Measurements from ENCODE around the gene TAF6L. TPM values are rescaled to one million over a fixed set of nuclear protein-coding genes. Genes with fewer than 3 reads are reported as not detected.

Gene TAF6L
- total RNA-seq, 6 donors from 2014 or later, result 16.7 to 51.3 (median 27.0) TPM

Small RNA genes lying within 50 kb of the gene (small RNA-seq; reads per million reads assigned to genes)
- gene MIR6514 (0.37 to 1.0 (median 0.59) reads per million in 4 donors), gene RNU6-118P (0 reads per million in 4 donors)

Other genes starting within 250 kb of the TAF6L start
- 1,000 to 10,000 TPM in 2 of 6 donors, 100 to 1,000 TPM in 4; 583 to 1,153 (median 829) TPM for gene AHNAK, start 224.6 kb upstream of the TAF6L start, total RNA-seq
- 100 to 1,000 TPM; 557 to 997 (median 889) TPM for gene EEF1G, start 197.5 kb upstream of the TAF6L start, total RNA-seq
- 10 to 100 TPM in 3 of 6 donors, 1 to 10 TPM in 3; 5.3 to 25.4 (median 11.7) TPM for gene TUT1, start 179.9 kb upstream of the TAF6L start, total RNA-seq
- 10 to 100 TPM; 57.6 to 88.0 (median 69.8) TPM for gene MTA2, start 169.5 kb upstream of the TAF6L start, total RNA-seq
- gene EML3, start 158.6 kb upstream of the TAF6L start, total RNA-seq, result 100 to 1,000 TPM in 1 of 6 donors, 10 to 100 TPM in 5; 31.0 to 148 (median 71.0) TPM
- gene ROM1, start 158.1 kb upstream of the TAF6L start, total RNA-seq, result 1 to 10 TPM; 3.1 to 9.2 (median 5.2) TPM
- 10 to 100 TPM; 21.3 to 43.9 (median 37.9) TPM for gene B3GAT3, start 149.4 kb upstream of the TAF6L start, total RNA-seq
- gene GANAB, start 124.8 kb upstream of the TAF6L start, total RNA-seq, result 100 to 1,000 TPM in 4 of 6 donors, 10 to 100 TPM in 2; 82.3 to 240 (median 138) TPM
- gene INTS5, start 118.1 kb upstream of the TAF6L start, total RNA-seq, result 10 to 100 TPM in 5 of 6 donors, 1 to 10 TPM in 1; 9.5 to 31.5 (median 19.8) TPM
- 10 to 100 TPM; 16.8 to 42.0 (median 30.6) TPM for gene C11orf98, start 106.2 kb upstream of the TAF6L start, total RNA-seq
- 10 to 100 TPM in 3 of 6 donors, 1 to 10 TPM in 3; 5.7 to 16.0 (median 10.0) TPM for gene CSKMT, start 106.1 kb upstream of the TAF6L start, total RNA-seq
- gene UQCC3, start 99.7 kb upstream of the TAF6L start, total RNA-seq, result 10 to 100 TPM in 1 of 6 donors, 1 to 10 TPM in 5; 5.0 to 12.6 (median 6.7) TPM
- gene LBHD1, start 99.1 kb upstream of the TAF6L start, total RNA-seq, result 10 to 100 TPM in 1 of 6 donors, 1 to 10 TPM in 5; 3.6 to 19.9 (median 6.8) TPM
- gene UBXN1, start 92.3 kb upstream of the TAF6L start, total RNA-seq, result 100 to 1,000 TPM; 104 to 186 (median 128) TPM
- gene LRRN4CL, start 81.9 kb upstream of the TAF6L start, total RNA-seq, result 1 to 10 TPM in 5 of 6 donors, under 1 TPM in 1; 0.61 to 6.4 (median 1.8) TPM
- gene BSCL2, start 64.0 kb upstream of the TAF6L start, total RNA-seq, result 100 to 1,000 TPM in 2 of 6 donors, 10 to 100 TPM in 4; 75.5 to 198 (median 87.5) TPM
- not detected for gene GNG3, start 63.7 kb upstream of the TAF6L start, total RNA-seq
- gene HNRNPUL2, start 43.9 kb upstream of the TAF6L start, total RNA-seq, result 10 to 100 TPM; 23.9 to 76.5 (median 46.3) TPM
- 10 to 100 TPM; 18.9 to 31.5 (median 28.6) TPM for gene TTC9C, start 42.9 kb upstream of the TAF6L start, total RNA-seq
- gene ZBTB3, start 17.2 kb upstream of the TAF6L start, total RNA-seq, result 10 to 100 TPM in 3 of 6 donors, 1 to 10 TPM in 3; 7.3 to 15.3 (median 11.7) TPM
- 10 to 100 TPM; 15.8 to 62.9 (median 38.8) TPM for gene POLR2G, start 9.8 kb upstream of the TAF6L start, total RNA-seq
- 10 to 100 TPM; 38.8 to 98.2 (median 56.2) TPM for gene TMEM179B, start 16.0 kb downstream of the TAF6L start, total RNA-seq
- 10 to 100 TPM; 11.3 to 28.7 (median 15.4) TPM for gene TMEM223, start 20.6 kb downstream of the TAF6L start, total RNA-seq
- gene NXF1, start 34.0 kb downstream of the TAF6L start, total RNA-seq, result 100 to 1,000 TPM in 1 of 6 donors, 10 to 100 TPM in 5; 56.1 to 215 (median 81.2) TPM
- 10 to 100 TPM; 25.3 to 53.8 (median 44.9) TPM for gene STX5, start 60.7 kb downstream of the TAF6L start, total RNA-seq
- not detected for gene TEX54, start 61.4 kb downstream of the TAF6L start, total RNA-seq
- gene WDR74, start 68.2 kb downstream of the TAF6L start, total RNA-seq, result 10 to 100 TPM; 31.5 to 56.6 (median 50.4) TPM
- 100 to 1,000 TPM; 120 to 236 (median 179) TPM for gene SLC3A2, start 109.5 kb downstream of the TAF6L start, total RNA-seq
- gene CHRM1, start 150.0 kb downstream of the TAF6L start, total RNA-seq, result 1 to 10 TPM in 4 of 6 donors, under 1 TPM in 1, not detected in 1; 0.59 to 7.3 (median 3.0) TPM
- gene SLC22A6, start 213.6 kb downstream of the TAF6L start, total RNA-seq, result not detected
- gene SLC22A8, start 244.4 kb downstream of the TAF6L start, total RNA-seq, result not detected

All from upper lobe of left lung (tissue), 6 donors.